T-helper 9 cell (primary cell): ENCODE measurements around the gene ZDHHC24.
A peak's percentile ranks its signal among the peaks of the same experiment; 100 is the strongest.
"Not testable (repeated sequence)": the region's sequence is repeated elsewhere in the genome, so short reads cannot be mapped to it uniquely, and the experiment has no call there.

ENCODE experiments used
- DNase-seq: peaks from one replicate; pipeline ENCODE4 v3.0.0-alpha.2; 2020

The ZDHHC24 gene

GRCh38 chr11:66543263-66544107, 2.4 kb downstream of the ZDHHC24 start:
- peak; percentile 45 for DNase-seq

- DNase-seq, result no peak
Measured at GRCh38 chr11:66542362-66542761, 3.5 kb downstream of the ZDHHC24 start.

- DNase-seq, result no peak
Measured at GRCh38 chr11:66541892-66542291, 4.0 kb downstream of the ZDHHC24 start.

GRCh38 chr11:66540598-66540997, 5.2 kb downstream of the ZDHHC24 start:
- DNase-seq, result not testable (repeated sequence)

DNA sequence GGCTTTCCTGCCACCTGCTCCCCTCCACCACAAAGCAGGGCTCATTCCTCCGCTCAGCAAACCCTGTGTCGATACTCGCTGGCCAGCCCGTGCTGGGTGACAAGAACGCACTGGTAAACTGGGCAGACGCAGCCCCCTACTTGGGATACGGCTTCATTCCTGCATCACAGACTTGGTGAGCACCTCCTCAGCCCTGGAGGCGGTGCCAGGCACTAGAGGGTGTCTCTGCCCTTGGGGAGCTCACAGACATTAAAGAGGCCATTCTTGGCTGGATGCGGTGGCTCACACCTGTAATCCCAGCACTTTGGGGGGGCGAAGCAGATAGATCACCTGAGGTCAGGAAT, 6.0 kb downstream of the ZDHHC24 start:
- DNase-seq, result no peak

DNA sequence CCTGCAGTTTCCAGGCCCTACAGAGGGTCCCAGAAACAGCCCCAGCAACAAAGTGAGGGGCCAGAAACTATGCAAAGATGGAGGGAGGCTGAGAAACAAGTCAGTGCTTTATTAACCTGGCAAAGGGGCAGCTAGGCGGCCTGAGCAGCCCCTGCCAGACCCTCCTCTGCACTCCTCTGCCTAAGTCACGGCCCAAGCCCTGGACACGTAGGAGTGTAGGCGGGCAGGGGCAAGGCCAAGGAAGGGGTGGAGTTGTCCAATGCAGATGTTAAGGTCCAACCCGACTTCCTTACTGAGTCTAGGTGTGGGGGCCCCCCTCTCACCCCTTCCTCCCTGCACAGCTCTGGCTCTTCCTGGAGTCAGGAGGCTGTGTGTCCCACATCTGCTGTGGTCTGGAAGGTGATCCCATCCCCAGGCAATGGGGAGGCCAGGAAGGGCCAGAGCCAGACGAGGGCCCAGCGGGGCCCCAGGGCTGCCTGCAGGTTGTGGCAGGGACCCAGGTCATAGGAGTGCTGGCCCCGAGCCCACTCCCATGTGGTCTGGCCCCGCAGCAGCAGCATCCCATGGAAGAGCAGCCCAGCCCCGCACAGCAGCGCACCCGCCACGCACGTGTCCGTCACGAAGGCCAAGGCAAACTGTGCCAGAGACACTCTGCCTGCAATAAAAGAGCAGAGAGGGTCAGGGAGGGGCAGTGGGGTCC, 6.5 kb downstream of the ZDHHC24 start:
- DNase-seq, result no peak

DNA sequence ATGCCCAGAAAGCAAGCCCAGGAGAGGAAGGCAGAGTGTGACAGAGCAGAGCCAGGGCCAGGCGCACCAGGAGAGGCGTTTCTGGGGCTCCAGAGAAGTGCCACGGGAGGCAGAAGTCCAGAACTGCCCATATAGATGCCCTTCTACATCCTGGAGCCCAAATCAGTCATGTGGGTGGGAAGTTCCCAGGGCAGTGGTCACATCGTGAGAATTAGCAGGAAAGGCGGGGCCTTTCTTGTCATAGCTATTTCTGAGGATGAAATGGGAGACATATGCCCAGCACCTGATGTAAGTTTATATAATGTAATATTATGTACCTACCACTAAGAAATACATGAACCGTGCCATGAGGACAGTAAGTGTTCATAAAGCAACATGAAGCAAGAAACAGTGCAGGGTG, 13.1 kb downstream of the ZDHHC24 start:
- no peak for DNase-seq

GRCh38 chr11:66531841-66532240, 14.0 kb downstream of the ZDHHC24 start:
- no peak for DNase-seq

DNA sequence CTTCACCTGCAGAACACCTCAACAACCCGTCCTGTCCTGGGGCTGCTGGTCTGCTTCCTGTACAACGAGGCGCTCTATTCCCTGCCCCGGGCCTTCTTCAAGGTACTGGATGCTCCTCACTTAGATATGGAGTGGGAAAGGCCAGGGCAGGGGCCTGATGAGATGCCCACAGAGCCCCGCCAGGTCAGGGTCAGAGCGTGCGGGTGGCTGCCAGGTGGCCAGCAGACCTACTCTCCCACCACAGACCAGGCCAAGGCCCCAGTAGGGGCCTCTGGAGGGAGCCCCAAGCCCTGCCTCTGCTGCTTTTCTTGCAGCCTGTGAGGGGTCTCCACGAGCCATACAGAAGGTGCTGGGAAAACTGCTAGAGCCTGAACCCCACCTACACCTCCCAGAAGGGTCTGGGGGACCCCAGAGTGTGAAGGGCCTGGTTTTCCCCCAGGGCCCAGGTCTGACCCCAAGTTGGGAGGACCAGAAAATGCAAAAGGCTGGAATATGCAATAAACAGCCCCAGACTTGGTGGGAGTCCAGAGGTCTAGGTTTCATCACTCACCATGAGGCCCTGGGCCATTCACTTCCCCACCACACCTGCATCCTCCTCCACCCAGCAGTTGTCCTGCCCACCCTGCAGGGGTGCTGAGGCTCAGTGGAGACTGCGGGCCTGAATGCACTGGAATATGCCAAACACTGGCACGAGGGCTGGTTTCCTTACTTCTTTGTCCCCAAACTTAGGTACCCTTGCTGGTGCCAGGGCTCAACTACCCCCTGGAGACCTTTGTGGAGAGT, 14.7 kb downstream of the ZDHHC24 start:
- DNase-seq, result no peak

GRCh38 chr11:66529655-66530054, 16.2 kb downstream of the ZDHHC24 start:
- no peak for DNase-seq

DNA sequence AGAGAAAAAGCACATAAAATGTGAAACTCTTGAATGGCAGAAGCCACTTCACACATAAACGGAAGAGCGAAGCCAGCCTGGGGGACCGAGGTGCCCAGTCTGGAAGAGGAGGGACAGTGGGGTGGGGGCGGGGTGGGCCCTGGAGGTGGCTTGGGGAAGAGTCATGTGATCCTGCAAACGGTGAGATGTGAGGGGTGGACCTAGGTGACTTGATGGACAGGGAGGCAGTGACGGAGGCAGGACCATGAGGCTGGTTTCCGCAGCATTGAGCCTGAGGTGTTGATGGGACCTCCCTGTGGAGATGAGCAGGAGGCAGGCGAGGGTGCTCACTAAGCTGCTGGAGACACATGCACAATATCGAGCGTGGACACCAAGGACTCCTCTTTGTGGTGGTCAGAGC, 16.8 kb downstream of the ZDHHC24 start:
- no peak for DNase-seq

GRCh38 chr11:66524304-66525040, 21.4 kb downstream of the ZDHHC24 start:
- no peak for DNase-seq

GRCh38 chr11:66523611-66524010, 22.2 kb downstream of the ZDHHC24 start:
- DNase-seq, result no peak

DNA sequence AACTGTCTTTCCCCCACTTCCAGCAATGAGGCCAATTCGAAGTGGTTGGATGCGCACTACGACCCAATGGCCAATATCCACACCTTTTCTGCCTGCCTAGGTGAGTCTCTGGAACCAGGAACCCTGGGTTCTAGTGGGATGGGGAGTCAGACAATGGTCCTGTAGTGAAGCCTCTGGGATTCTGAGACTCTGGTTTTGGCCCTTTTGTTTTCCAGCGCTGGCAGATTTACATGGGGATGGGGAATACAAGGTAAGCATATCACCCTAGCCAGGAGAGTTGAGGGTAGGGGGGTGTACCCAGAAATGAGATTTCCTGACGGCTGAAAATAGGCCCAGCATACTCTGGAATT, 34.9 kb downstream of the ZDHHC24 start:
- no peak for DNase-seq

GRCh38 chr11:66510271-66510989, 35.4 kb downstream of the ZDHHC24 start, which contains the start of gene BBS1:
TSS of gene BBS1 (plus strand) at chr11:66510635. CDS start at chr11:66510660, 25 bp downstream.
- peak; percentile 73 for DNase-seq

GRCh38 chr11:66509131-66509561, 36.7 kb downstream of the ZDHHC24 start:
- DNase-seq, result no peak

DNA sequence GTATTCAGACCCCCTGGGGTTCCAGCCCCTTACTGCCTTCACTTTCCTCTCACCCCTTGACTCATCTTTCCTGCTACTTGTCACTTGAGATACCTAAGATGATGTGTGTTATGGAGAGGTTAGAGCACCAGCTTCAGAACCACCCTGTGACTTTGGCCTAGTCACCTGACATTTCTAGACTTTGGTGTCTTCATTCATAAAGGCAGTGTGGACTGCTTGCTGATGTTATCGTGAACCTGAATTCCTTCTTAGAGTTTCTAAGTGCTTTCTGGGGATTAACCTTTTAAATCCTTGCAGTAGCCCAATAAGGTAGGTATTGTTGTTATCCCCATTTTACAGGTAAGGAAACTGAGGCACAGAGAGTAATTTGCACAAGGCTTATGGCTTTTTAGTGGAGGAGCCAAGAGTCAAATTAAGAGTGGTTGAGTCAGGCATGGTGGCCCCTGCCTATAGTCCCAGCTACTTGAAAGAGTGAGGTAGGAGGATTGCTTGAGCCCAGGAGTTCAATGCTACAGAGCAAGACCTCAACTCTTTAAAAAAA, 40.5 kb downstream of the ZDHHC24 start:
- DNase-seq, result no peak

DNA sequence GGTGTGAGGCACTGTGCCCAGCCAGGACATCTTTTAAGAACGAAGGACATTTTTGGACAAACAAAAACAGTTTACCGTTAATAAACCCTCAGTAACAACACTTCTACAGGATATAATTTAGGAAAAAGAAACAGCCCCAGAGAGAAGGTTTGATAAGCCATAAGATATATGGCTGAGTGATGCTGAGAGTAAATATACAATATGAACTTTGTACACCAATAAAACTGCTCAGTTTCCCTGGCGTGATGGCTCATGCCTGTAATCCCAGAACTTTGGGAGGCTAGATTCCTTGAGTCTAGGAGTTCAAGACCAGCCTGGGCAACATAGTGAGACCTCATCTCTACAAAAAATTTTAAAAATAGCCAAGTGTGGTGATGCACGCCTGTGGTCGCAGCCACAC, 47.3 kb downstream of the ZDHHC24 start:
- no peak for DNase-seq

GRCh38 chr11:66497206-66497605, 48.6 kb downstream of the ZDHHC24 start:
- no peak for DNase-seq

GRCh38 chr11:66495401-66495854, 50.4 kb downstream of the ZDHHC24 start:
- no peak for DNase-seq

GRCh38 chr11:66494935-66495334, 50.9 kb downstream of the ZDHHC24 start:
- no peak for DNase-seq

GRCh38 chr11:66494458-66494857, 51.4 kb downstream of the ZDHHC24 start:
- DNase-seq, result no peak
